ENCODE results near the gene RTL3.

- TF ChIP-seq POLR2A (IDR thresholded peaks at IDR 0.05) = no peak
- no peak for TF ChIP-seq CTCF (IDR thresholded peaks at IDR 0.05)
Observed at GRCh38 chrX:78619834-78620233, 39.3 kb downstream of the RTL3 start.

Data from gastroesophageal sphincter (tissue), 3 donors.